Umbilical cord (tissue), 2 donors: ENCODE results near the gene CDH6. TPM values are rescaled to one million over a fixed set of nuclear protein-coding genes. Genes with fewer than 3 reads are reported as not detected.

Source experiments
- DNase-seq: peaks from one replicate; pipeline ENCODE4 v3.0.0-alpha.2; 2015; ENCODE audit warnings: low spot score
- total RNA-seq: library from RNA; depleted of rRNA; stranded (reverse); fragments of >200 nt; gene quantifications from one replicate; pipeline ENCODE4 v1.2.3, GENCODE V29; 2014; ENCODE audit warnings: low replicate concordance; ENCODE audit not compliant: insufficient read depth

The CDH6 gene
- total RNA-seq, 1 donor from 2014 or later: 16.1 TPM

- DNase-seq: no peak
Measured at GRCh38 chr5:31375999-31376720, 182.7 kb downstream of the CDH6 start.

DNA sequence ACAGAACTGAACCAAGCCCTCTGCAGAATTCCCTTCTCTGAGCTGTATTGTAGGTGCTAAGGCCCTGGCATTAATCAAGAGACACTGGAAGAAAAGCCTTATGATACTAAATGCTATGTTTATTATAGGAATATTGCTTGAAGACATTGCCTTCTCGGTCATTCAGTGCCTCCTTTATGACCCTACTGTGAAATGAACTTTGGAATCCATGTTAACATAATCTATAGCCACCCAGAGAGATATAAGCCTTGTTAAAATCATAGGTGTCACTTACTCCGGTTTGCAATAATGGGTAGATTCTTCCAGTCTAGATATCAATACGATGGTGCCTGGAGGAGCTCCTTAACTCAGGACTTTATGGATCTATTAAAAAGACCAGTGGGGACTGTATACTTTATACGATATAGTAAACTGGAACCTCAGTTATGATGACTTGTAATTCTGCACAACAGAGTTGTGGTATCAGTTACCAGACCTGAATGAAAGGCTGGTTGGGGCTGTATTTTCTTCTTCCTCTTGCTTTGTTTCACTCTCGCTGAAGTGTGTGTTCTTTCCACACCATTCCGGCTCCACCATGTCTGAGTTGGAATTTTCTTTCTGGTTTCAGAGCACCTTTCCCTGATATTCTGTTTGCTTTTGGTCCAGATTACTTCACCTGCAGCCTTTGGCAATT lies 183.9 kb downstream of the CDH6 start:
- DNase-seq: no peak

- DNase-seq: no peak
Measured at GRCh38 chr5:31378136-31378535, 184.7 kb downstream of the CDH6 start.
